Iris pigment epithelial cell (primary cell): ENCODE results near the gene CBY1.

Experiments
- DNase-seq: peaks from one replicate; pipeline ENCODE4 v3.0.0-alpha.2; 2011; ENCODE audit warnings: low read depth

The CBY1 gene

DNA sequence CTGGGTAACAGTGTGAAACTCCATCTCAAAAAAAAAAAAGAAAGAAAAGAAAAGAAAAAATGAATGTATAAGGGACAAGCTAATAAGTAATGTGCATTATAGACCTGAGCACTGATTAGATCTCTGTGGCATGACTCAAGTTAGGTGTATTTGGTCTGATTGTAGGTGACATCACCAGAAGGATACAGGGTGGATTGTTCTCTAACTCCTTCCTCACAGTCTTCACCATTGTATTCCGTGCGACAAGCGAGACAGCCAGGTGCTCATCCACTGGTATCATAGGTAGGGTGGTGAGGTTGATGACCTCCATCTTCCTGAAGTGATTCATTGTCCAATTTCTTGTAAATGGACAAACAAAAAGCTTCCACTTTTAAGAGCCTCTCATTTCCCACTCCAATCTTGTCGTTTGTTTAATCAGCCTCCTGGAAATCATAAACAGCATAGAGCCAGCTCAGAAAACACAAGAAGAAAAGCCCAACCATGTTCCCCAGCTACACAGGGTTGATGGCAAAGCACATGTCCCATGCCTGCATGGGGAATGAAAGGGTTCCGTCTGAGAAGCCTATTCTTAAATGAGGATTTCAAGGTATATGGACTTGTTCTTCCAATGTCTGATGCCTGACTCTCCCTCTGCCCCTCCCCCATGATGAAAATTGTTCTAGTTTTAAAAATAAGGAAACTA, 6.5 kb upstream of the CBY1 start:
- DNase-seq: no peak

- peak; percentile 12 for DNase-seq
Observed at GRCh38 chr22:38652859-38653258, 3.6 kb upstream of the CBY1 start.

DNA sequence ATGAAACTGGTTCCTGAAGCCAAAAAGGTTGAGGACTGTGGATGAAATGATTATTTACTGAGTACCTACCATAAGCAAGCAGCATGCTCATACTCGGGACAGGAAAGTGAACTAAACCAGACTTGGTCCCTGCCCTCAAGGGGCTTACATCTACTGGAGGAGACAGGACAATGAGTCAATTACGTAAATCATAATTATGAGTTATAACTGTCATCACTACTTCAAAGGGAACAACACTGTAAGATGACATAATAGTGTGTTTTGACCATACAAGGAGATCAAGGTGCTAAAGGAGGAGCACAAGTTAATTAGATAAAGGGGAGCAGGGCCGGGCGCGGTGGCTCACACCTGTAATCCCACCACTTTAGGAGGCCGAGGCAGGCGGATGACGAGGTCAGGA, 2.7 kb upstream of the CBY1 start:
- DNase-seq: no peak

- peak; percentile 7 for DNase-seq
Observed at GRCh38 chr22:38655519-38656255, 751 bp upstream of the CBY1 start.

- DNase-seq: peak; percentile 27
Observed at GRCh38 chr22:38657045-38657909, 839 bp downstream of the CBY1 start.

GRCh38 chr22:38674888-38675287, 18.4 kb downstream of the CBY1 start:
- DNase-seq: no peak

GRCh38 chr22:38675833-38676232, 19.4 kb downstream of the CBY1 start:
- DNase-seq: no peak

DNA sequence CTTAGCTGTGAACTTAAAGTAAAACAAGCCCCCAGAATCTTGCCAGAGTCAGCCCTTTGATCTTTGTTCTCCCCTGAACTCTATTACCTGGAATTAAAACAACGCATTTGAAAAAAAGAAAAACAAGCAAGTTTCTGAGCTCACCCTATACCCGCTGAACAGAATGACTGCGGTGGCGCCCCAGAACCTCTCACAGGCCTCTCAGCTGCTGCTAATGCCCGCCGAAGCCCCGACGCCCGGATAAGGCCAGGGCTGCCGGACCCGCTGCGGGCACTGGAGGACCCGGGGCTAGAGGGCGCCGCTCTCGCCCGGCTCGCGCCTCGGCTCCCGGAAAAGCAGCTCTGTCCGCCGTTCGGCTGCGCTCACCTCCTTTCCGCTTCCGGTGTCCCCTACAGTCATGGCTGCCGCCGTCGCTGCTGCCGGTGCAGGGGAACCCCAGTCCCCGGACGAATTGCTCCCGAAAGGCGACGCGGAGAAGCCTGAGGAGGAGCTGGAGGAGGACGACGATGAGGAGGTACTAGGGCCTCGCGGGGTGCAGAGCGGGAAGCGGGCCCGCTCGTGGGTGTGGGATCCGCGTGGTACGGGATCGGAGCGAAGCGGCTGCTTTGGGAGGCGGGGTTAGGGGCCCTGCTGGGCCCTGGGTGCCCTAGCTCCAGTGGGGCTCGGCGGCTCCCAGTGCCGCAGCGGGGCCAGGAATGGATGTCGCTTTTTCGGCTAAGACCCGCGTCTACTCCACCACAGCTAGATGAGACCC, 25.3 kb downstream of the CBY1 start, which contains the start of gene TOMM22:
TOMM22 (plus strand) TSS at position 376 of the 754 bp plus-strand sequence; CDS start at position 398, 22 bp downstream.
- peak; percentile 87 for DNase-seq

- no peak for DNase-seq
Observed at GRCh38 chr22:38684895-38685294, 28.5 kb downstream of the CBY1 start.

- no peak for DNase-seq
Observed at GRCh38 chr22:38685761-38686160, 29.3 kb downstream of the CBY1 start.

DNA sequence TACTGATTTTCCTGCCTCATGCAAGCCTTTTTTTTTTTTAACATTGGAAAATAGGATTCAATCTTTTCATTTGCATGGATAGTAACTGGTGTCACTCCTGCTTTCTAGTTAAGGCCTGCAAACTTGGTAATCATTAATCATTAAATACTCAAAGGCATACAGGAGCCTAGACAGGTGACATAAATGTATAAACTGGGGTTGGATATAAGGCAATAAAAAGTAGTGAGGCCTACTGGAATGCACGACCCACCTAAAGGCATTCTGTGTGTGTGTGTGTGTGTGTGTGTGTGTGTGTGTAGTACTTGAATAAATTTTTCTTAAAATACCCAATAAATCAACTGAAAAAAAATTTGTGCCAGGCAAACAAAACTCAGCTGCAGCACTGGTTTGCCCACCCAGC, 33.2 kb downstream of the CBY1 start:
- no peak for DNase-seq

GRCh38 chr22:38694049-38694448, 37.6 kb downstream of the CBY1 start:
- DNase-seq: no peak

- peak; percentile 45 for DNase-seq
Observed at GRCh38 chr22:38694940-38695339, 38.5 kb downstream of the CBY1 start.

DNA sequence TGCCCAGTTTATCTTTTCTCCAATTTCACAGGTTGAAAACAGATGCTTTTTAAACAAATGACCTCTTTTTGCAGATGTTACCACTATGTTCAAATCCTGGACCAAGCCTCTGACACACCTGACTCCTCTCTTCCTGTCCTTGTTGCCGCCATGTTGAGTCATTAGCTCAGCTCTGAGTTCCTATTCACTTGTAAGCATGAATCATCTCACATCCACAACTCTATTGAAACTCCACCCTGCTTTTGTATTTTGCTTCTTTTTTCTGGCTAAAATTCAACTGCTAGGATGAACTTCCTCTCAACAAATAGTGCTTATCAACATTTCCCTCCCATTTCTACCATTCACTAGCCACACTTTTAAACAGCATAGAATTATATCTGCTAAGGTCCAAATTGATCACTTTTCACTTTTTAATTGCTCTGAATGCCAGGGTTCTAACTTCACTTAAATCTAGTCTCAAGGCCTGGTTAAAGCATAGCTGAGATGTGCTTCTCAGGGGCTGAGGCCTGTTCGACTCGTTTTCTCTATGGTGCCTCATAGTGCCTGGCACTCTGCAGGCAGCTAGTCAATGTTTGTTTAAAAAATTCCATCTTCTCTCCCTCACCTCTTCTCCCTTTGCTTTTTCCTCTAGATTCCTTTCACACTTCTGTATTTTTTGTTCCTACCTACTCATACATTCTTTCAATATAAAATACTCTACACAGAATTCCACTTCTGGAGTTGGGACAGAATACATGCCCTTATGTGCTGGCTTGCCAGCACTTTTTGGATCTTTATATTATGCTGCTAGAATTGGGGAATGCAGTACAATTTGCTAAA, 40.4 kb downstream of the CBY1 start:
- DNase-seq: peak; percentile 90

DNA sequence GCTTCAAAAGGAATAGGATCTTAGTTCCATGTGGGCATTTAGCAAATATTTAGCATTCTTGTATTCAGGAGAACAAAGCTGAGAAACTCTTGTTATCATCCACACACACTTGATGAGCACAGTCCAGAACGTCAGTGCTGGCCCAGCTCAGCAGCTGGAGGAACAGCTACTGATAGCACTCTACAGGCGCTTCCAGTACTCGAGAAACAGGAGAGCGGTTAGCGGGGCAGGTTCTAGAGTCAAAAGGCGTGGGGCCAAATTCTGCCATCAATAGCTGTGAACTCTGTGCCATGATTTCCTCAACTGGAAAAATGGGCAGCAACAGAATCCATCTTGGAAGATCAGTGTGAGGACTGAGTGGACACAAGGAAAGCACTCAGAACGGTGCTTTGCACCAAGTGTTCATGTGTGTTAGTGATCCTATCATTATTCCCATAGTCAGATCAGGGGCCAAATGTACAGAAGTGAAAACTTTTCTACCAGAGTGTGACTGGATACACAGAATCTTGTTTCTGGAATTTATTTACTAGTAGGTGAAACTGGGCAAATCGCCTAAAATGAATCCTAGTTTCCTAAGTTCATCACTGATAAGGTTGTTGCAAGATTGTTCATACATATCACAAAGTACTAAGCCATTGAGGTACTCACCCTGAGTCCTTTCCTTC, 41.1 kb downstream of the CBY1 start:
- DNase-seq: peak; percentile 62

DNA sequence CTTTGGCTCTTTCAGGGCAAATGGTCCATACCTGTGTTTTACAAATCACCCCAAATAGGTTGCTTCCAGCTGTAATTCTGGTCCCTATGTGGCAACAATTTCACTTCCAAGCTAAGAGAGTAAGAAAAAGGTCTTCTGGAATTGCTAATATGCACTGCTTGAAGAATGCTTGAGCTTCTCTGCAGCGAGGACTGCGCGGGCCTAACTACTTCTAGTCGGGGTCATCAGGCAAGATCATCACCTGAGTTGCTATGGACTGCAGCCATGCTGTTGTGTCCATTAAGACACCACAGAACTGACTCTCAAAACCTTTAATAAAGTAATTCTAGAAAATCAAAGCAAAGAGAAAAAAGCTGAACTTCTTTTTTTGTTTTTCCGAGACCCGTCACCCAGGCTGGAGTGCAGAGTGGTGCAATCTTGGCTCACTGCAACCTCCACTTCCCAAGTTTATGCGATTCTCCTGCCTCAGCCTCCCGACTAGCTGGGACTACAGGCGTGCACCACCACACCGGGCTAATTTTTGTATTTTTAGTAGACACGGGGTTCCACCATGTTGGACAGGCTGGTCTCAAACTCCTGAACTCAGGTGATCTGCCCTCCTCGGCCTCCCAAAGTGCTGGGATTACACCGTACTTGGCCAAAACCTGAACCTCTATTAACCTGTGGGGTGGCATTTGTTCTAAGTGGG, 42.1 kb downstream of the CBY1 start:
- DNase-seq: no peak

GRCh38 chr22:38699143-38699542, 42.7 kb downstream of the CBY1 start:
- no peak for DNase-seq

DNA sequence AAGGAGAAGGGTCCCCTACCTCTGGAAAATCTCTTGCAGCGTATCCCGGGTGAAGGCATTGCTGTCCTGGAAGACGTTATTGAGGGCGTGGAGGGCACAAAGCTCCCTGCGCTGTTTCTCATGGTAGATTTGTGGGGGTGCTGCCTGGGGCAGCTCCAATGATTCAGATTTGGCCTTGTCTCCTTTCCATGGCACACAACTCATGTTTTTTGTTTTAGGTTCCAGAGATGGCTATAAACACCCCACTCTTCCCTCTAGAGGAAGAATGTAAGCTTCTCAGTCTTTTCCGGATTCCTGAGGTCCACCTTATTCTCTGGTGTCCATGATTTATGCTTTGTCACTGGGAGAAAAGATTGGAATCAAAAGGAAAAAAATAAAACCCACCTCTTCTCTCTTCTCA, 43.3 kb downstream of the CBY1 start:
- peak; percentile 45 for DNase-seq

DNA sequence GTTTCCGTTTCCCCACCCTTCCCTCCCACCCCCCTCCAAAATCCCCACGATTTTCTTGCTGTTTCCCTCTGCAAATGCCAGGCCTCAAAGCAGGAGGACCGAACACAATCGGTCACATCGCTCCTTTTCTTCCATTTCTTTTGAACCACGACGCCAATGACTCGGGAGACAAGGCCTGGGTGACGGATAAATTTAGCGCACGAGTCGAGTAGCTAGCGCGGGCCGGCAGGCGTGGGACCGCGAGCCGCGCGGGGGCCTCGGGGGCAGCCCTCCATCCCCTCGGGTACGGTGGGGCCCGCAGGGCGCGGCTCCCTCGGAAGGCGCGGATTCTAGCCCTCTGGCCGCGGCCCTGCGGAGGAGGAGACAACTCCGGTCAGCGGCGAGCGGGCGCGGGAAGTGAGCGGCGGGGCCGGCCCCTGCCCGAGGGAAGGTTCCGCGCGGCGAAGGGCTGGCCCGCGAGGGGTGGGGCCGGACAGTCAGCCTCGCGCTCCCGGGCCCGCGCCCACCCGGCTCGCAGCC, 43.9 kb downstream of the CBY1 start:
- peak; percentile 52 for DNase-seq
